Measurements from ENCODE around the gene RP2. TPM values are rescaled to one million over a fixed set of nuclear protein-coding genes. Genes with fewer than 3 reads are reported as not detected.

The RP2 gene
- total and polyA plus RNA-seq, 9 of the 15 experiments (the other 6 are each of a cell fraction or from before 2014, with no cell fraction given), result 2.0 to 6.9 (median 3.5) TPM

GRCh38 chrX:46838486-46838870 lies 1.6 kb downstream of the RP2 start:
- H3K4me1 ChIP-seq (replicated peaks in 1 of 2; ENCODE audit: control insufficient read depth in 2 of 2, insufficient read depth in 2 of 2, low read length in 2 of 2), result no peaks in the 10 kb centered on the region
- no peaks in the 10 kb centered on the region for H3K36me3 ChIP-seq (ENCODE audit: control insufficient read depth, insufficient read depth, low read length)
- peaks cover 35% of the 10 kb centered on the region for H3K79me2 ChIP-seq (ENCODE audit: control insufficient read depth, insufficient read depth, low read length)
- in situ Hi-C loops (cut with MboI) (no loop called here), intact Hi-C loops (cut with micrococcal nuclease) (no loop called here)
- ChIA-PET POLR2A (no interaction called here), CTCF (ENCODE audit: low intra/inter-chr PET ratio) (no interaction called here)
- 0% methylated on average over 1 of the region's 1 CpG for WGBS (ENCODE audit: insufficient coverage, low coverage, missing lambda C conversion rate)
- no TSS peak for BruUV-seq (replicated peaks)
- H3K9me1 ChIP-seq (ENCODE audit: control insufficient read depth, insufficient read depth, low read length), result no peaks in the 10 kb centered on the region
- H3K9ac ChIP-seq (ENCODE audit: insufficient read depth in 1 of 2, low read depth in 2 of 2, low read length in 2 of 2), result peak overlapping the region in 1 of 2 experiments; percentile 77; a peak in 1 of 4 replicates
- no peak overlapping the region for H2AFZ ChIP-seq (ENCODE audit: low read depth, low read length)
- FAIRE-seq (no peak), DNase-seq (ENCODE audit: extremely low read depth in 1 of 4, low spot score in 3 of 4) (no peak), ATAC-seq (no peak)
- H3K9me3 ChIP-seq (replicated peaks; ENCODE audit: control insufficient read depth, insufficient read depth, low read depth, low read length), result no peaks in the 10 kb centered on the region
- no peaks in the 10 kb centered on the region for H4K20me1 ChIP-seq (replicated peaks; ENCODE audit: control insufficient read depth, insufficient read depth, low read length)
- no peak overlapping the region for H3K27ac ChIP-seq (ENCODE audit: extremely low read depth, low read depth, low read length)
- TF ChIP-seq PRPF4 (IDR thresholded peaks at IDR 0.05; ENCODE audit: insufficient read depth, low read depth, low read length, poor library complexity, severe bottlenecking), result no peak
- TF ChIP-seq, protein P1, sequence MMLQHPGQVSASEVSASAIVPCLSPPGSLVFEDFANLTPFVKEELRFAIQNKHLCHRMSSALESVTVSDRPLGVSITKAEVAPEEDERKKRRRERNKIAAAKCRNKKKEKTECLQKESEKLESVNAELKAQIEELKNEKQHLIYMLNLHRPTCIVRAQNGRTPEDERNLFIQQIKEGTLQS (IDR thresholded peaks at IDR 0.05), result peak; percentile 27; the same call in 1 of the 2 replicates
- TF ChIP-seq, protein P1 (CRISPR knock-in tag; conservative IDR thresholded peaks at IDR 0.05), result no peak
- H3K27me3 ChIP-seq (ENCODE audit: control insufficient read depth in 2 of 2, insufficient read depth in 2 of 2, low read length in 2 of 2), result no peaks in the 10 kb centered on the region
- H3K4me2 ChIP-seq (ENCODE audit: insufficient read depth, low read length), result peak overlapping the region; percentile 35; the same call in 1 of the 2 replicates
- peak overlapping the region; percentile 69 for H3K4me3 ChIP-seq

GRCh38 chrX:46838974-46839480 lies 2.2 kb downstream of the RP2 start:
- in situ Hi-C loops (cut with MboI), result no loop called here
- H3K27ac ChIP-seq (ENCODE audit: extremely low read depth, low read depth, low read length), result no peak overlapping the region
- no peaks in the 10 kb centered on the region for H3K9me1 ChIP-seq (ENCODE audit: control insufficient read depth, insufficient read depth, low read length)
- H3K9me3 ChIP-seq (replicated peaks; ENCODE audit: control insufficient read depth, insufficient read depth, low read depth, low read length), result no peaks in the 10 kb centered on the region
- no peak overlapping the region for H3K4me3 ChIP-seq
- CTCF ChIA-PET (ENCODE audit: low intra/inter-chr PET ratio), result no interaction called here
- no peak overlapping the region for H3K4me2 ChIP-seq (ENCODE audit: insufficient read depth, low read length)
- BruUV-seq (replicated peaks), result no TSS peak
- H2AFZ ChIP-seq (ENCODE audit: low read depth, low read length), result no peak overlapping the region
- FAIRE-seq (no peak), ATAC-seq (no peak), DNase-seq (ENCODE audit: extremely low read depth in 1 of 4, low spot score in 3 of 4) (no peak)
- H3K36me3 ChIP-seq (ENCODE audit: control insufficient read depth, insufficient read depth, low read length), result no peaks in the 10 kb centered on the region
- H4K20me1 ChIP-seq (replicated peaks; ENCODE audit: control insufficient read depth, insufficient read depth, low read length), result no peaks in the 10 kb centered on the region
- peaks cover 35% of the 10 kb centered on the region for H3K79me2 ChIP-seq (ENCODE audit: control insufficient read depth, insufficient read depth, low read length)
- no peaks in the 10 kb centered on the region for H3K4me1 ChIP-seq (replicated peaks in 1 of 2; ENCODE audit: control insufficient read depth in 2 of 2, insufficient read depth in 2 of 2, low read length in 2 of 2)
- no peaks in the 10 kb centered on the region for H3K27me3 ChIP-seq (ENCODE audit: control insufficient read depth in 2 of 2, insufficient read depth in 2 of 2, low read length in 2 of 2)
- POLR2A ChIA-PET, result interaction anchor here (0.8 kb wide), 1 partner anchor 11 kb away, joined by 3 read pairs; no protein-coding TSS in a partner anchor
- WGBS (ENCODE audit: insufficient coverage, low coverage, missing lambda C conversion rate), result 27% methylated on average over 1 of the region's 1 CpG
- H3K9ac ChIP-seq (ENCODE audit: insufficient read depth in 1 of 2, low read depth in 2 of 2, low read length in 2 of 2), result no peak overlapping the region
- intact Hi-C loops (cut with micrococcal nuclease), result no loop called here
- TF ChIP-seq ZC3H11A (IDR thresholded peaks at IDR 0.05; ENCODE audit: low read depth, low read length) (no peak), CTCFL (IDR thresholded peaks at IDR 0.05; ENCODE audit: borderline replicate concordance, insufficient read depth, low read depth, low read length, poor library complexity, severe bottlenecking) (no peak), LCOR (CRISPR knock-in tag; IDR thresholded peaks at IDR 0.05) (no peak), SOX6 (IDR thresholded peaks at IDR 0.05) (no peak), ZNF175 (CRISPR knock-in tag; IDR thresholded peaks at IDR 0.05; ENCODE audit: low read depth) (no peak), HIVEP1 (CRISPR knock-in tag; IDR thresholded peaks at IDR 0.05) (no peak), ZNF668 (CRISPR knock-in tag; IDR thresholded peaks at IDR 0.05) (no peak)
- TF ChIP-seq, protein P2, sequence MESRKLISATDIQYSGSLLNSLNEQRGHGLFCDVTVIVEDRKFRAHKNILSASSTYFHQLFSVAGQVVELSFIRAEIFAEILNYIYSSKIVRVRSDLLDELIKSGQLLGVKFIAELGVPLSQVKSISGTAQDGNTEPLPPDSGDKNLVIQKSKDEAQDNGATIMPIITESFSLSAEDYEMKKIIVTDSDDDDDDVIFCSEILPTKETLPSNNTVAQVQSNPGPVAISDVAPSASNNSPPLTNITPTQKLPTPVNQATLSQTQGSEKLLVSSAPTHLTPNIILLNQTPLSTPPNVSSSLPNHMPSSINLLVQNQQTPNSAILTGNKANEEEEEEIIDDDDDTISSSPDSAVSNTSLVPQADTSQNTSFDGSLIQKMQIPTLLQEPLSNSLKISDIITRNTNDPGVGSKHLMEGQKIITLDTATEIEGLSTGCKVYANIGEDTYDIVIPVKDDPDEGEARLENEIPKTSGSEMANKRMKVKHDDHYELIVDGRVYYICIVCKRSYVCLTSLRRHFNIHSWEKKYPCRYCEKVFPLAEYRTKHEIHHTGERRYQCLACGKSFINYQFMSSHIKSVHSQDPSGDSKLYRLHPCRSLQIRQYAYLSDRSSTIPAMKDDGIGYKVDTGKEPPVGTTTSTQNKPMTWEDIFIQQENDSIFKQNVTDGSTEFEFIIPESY (CRISPR knock-in tag; IDR thresholded peaks at IDR 0.05), result no peak

All from K562 (cell line).